HG03442 (cell line): ENCODE data around the gene CELF3.
"Not testable (repeated sequence)": the region's sequence is repeated elsewhere in the genome, so short reads cannot be mapped to it uniquely, and the experiment has no call there.

Source experiments
- ATAC-seq: cut with Tn5 transposase; IDR thresholded peaks from one replicate; pipeline ENCODE4 v1.9.1; 2021; ENCODE audit warnings: mild to moderate bottlenecking, moderate library complexity; ENCODE audit not compliant: unreplicated experiment

CELF3 gene

DNA sequence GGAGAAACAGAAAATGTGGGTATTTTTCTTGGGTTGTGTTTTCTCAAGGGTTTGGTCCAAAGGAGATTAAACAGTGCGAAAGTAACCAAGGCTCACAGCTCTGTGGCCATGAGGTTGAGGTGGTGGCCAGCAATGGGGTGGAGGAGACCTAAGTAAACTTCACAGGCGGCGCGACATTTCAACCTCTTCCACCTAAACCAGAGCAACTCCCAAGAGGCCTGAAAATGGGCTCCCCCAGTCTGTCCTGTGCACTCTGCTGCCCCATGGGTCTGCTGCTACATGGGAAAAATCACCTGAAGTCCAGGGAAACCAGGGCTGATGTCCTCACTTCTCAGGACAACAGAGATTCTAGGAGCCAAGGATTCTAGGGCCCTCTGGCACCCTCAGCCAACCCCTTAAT lies 12.4 kb downstream of the CELF3 start:
- no peak for ATAC-seq

DNA sequence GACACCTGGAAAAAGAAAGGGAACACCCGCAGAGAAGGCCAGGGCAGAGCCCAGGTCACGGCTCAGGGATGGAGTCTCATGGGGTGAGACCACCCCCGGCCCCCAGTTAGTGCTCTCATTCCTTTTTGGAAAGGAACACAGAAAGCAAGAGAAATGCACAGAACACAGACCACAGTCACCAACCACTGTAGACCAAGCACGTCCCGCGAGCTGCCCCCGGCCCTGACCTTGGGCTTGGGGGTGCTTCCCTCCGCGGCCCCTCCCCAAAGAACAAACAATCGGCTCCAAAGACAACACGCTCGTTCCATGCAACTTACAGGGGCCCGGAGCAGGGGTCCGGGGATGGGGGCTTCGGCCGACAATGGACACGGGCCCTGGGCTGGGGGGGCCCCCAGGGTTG lies 12.8 kb downstream of the CELF3 start:
- no peak for ATAC-seq

DNA sequence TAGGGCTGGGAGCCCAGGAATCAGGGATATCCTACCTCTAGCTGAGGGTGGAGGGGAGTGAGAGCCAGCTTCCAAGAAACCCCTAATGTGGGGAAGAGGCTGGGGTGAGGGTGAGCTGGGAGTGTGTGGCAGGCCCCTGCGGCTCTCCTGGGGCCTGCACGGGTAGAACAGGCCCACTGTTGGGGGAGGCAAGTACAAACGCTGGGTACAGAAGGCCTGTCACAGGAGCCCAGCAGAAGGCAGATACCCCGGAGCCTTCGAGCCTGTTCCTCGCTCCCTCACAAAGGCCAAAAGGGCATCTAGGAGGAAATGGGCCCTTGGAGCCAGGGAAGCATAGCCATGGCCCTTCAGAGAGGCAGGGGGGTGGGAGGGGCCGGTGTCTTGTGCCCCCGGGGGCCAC lies 13.7 kb downstream of the CELF3 start:
- no peak for ATAC-seq

DNA sequence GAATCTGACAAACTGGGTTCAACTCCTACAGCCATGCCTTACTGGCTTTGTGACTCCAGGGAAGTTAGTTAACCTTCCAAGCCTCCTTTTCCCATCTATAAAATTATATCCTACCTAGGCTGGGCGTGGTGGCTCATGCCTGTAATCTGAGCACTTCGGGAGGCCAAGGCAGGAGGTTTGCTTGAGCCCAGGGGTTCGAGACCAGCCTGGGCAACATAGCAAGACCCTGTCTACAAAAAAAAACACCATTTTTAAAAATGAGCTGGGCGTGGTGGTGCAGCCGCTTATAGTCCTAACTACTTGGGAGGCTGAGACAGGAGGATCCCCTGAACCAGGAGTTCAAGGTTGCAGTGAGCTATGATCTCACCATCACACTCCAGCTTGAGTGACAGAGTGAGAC lies 15.1 kb downstream of the CELF3 start:
- no peak for ATAC-seq

DNA sequence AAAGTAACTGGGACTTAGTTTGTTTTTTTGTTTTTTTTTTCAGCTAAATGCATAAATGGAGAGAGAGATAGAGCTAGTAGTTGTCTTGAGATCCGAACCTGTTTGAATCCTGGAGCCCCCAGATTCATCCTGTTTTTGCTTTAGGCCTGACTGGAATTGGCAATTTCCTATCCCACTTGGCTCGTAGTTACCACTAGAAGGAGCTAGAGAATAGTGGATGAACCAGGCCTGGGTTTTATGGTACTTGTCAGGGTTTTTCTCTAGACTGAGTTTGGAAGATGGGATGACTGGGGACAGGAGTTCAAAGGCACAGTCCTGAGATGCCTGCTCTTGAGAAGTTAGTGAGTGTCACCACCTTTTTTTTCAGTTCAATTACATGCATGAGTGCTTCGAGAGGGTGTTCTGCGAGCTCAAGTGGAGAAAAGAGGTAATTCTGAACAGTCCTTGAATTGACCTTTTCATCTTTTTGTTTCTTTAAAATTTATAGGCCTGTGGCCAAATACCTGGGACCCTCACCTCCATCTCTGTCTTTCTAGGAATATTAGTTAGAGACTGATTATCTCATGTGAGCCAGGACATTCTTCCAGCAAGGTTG lies 23.4 kb downstream of the CELF3 start:
- no peak for ATAC-seq

DNA sequence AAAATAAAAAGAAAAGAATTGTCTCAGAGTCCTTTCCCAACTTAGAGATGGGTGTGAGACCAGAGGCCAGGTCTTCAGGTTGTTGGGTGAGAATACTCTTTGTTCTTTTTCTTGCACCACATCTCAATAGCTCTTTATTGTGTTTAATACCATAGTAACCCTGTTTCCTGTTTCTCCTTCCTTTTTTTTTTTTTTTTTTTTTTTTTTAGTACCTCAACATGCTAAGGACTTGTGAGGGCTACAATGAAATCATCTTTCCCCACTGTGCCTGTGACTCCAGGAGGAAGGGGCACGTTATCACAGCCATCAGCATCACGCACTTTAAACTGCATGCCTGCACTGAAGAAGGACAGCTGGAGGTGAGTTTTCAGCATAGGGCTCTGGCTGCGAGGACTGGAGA lies 24.4 kb downstream of the CELF3 start:
- ATAC-seq, result no peak

DNA sequence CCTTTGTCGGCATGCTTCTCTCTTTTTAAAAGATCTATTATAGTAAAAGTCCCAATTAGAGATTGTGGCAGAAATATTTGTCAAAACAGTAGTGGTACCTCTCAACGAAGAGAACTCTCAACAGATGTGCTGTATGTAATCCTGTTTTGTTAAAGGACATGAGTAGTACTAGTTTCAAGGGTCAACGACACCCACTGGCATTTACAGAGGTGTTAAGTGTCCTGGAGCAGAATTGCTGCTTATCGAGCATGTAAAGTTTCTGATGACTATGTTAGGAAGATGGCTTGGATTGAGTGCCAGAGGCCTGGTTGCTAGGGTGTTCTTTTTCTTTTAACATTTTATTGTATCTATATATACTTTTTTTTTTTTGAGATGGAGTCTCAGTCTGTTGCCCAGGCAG lies 27.1 kb downstream of the CELF3 start:
- no peak for ATAC-seq

DNA sequence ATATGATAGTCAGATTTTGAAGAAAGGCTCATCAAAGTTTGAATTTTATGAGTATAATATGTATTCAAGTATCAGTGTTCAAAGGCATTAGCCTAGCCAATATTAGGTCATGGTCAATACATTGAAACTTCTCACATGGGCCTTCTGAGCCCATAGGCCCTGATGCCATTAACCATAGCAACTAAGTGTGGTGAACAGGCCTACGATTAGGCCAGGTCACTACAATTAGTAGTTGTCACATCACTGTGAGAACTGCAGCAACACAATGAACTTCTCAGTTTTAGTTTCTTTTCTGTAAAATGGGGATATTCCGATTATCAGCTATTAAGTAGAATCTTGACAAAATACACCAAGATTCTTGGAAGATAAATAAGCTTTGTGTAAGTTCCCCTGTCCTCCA lies 30.0 kb downstream of the CELF3 start:
- ATAC-seq, result no peak

DNA sequence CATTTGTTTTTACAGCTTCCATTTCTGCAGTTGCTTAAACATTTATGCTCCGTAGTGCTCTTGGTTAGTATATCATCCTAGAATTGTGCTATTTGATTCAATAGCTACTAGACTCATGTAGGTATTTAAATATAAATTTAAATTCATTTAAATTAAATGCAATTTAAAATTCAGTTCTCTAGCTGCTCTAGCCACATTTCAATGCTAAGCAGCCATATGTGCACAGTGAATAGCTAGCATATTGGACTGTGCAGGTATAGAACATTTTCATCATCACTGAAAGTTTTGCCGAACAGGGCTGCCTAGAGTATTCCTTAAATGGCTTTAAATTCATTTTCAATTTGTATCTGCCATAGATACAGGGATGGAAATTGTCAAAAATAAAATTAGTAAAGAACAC lies 32.5 kb downstream of the CELF3 start:
- ATAC-seq, result no peak

DNA sequence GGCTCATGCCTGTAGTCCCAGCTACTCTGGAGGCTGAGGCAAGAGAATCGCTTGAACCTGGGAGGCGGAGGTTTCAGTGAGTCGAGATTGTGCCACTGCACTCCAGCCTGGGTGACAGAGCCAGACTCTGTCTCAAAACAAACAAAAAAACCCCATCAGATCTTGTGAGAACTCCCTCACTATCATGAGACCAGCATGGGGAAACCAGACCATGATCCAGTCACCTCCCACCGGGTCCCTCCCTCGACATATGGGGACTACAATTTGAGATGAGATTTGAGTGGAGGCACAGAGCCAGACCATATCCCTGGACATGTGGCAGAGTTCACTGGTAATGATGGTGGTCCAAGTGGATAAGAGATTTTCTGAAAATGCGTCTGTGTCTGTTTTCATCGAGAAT lies 33.7 kb downstream of the CELF3 start:
- not testable (repeated sequence) for ATAC-seq

DNA sequence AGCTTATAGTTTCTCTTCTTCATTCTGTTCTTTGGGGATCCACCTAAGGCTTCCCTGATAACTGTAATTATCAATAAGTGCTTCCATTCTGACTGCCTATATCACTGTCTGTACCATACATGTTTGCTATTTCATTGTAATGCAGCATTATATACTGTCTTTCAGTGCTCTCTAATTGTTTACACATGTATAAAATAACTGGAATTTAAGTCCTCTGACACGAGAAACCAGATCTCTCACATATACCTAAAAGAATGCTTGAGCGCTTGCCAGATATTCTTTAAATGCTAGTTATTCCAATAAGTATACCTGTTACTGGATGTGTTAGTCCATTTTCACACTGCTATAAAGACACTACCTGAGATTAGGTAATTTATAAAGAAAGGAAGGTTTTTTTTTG lies 34.7 kb downstream of the CELF3 start:
- ATAC-seq, result no peak

DNA sequence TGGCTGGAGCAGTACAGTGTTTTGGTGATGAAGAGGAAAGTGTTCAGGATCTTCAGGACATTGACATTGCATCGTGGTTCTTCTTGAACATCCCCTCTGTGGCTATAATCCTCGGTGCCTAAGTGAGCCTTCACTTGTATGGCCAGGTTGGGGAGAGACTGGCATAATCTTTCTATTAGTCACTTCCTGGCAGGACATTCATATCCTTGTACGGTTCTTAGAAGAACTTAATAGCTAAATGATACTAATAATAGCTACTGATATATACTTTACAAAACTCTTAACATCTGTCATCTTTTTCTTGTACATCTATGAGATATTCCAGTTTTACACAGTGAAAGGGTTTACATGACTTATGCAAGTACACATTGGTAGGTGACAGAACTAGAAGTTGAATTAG lies 35.8 kb downstream of the CELF3 start:
- no peak for ATAC-seq

DNA sequence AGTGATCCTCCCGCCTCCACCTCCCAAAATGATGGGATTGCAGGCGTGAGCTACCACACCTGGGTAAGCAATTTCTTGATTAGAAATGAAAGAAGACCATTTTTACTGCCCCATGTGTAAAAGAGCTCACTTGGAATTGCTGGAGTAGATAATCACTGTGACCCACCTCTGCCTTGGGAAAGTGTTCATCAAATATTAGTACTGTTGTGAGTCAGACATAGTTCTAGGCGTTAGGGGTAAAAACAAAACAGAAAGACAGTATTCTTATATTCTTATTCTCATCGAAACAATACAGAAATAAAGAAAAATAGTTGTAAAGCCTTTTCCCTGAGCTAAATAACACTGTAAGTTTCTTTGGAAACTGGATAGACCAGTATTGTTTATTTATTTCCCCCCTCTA lies 36.2 kb downstream of the CELF3 start:
- ATAC-seq, result no peak

DNA sequence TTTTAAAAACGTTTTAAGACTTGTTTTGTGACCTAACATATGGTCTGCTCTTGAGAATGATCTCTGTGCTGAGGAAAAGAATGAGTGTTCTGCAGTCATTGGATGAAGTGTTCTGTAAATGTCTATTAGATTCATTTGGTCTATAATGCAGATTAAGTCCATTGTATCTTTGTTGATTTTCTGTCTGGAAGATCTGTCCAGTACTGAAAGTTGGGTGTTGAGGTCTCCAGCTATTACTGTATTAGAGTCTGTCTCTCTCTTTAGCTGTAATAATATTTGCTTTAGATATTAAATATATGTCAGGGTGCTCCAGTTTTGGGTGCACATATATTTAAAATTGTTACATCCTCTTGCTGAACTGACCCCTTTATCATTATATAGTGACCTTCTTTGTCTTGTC lies 43.2 kb downstream of the CELF3 start:
- ATAC-seq, result no peak

DNA sequence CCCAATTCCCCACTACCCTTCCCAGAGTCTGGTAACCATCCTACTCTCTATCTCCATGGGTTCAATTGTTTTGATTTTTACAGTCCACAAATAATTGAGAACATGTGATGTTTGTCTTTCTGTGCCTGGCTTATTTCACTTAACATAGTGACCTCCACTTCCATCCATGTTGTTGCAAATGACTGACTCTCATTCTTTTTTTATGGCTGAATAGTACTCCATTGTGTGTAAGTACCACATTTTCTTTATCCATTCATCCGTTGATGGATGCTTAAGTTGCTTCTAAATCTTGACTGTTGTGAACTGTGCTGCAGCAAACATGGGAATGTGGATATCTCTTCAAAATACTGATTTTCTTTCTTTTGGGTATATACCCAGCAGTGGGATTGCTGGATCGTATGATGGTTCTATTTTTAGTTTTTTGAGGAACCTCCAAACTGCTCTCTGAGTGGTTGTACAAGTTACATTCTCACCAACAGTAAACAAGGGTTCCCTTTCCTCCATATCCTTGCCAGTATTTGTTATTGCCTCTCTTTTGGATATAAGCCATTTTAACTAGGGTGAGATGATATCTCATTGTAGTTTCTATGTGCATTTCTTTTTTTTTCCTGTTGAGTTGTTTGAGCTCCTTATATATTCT lies 46.4 kb downstream of the CELF3 start:
- ATAC-seq, result not testable (repeated sequence)

DNA sequence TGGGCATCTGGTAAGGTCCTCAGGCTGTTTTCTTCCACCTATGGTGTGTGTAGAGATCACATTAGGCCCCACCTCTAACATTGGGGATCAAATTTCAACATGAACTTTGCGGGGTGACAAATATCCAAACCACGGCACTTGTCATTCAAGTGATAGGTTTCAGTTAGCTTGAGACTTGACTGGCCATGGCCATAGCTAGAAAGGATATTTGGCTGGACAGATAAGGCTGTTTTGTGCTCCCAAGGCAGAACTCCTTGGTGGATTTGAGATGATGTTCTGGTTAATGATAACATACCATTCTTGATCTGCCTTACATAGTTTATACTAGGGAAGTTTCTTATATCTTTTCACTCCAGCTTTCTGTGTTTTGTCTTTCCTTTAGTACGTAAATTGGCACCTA lies 48.5 kb downstream of the CELF3 start:
- ATAC-seq, result no peak

DNA sequence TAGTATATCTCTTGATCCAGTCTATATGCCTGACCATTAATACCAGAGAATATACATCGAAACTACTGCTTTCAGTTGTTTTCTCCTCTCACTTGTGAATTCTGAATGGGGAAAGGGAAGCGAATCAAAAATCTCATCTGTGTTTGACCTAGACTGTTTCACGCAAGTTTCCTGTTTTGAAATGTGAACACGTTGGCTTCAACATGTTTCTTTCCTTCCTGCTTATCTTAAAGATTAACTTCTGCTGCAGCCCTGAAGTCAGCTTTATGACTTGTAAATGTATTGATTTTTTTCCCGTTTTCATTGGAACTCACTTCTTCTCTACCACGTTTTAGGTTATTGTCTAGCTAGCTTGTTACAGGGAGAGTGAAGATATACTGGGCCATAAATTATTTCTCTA lies 54.9 kb downstream of the CELF3 start:
- ATAC-seq, result no peak

DNA sequence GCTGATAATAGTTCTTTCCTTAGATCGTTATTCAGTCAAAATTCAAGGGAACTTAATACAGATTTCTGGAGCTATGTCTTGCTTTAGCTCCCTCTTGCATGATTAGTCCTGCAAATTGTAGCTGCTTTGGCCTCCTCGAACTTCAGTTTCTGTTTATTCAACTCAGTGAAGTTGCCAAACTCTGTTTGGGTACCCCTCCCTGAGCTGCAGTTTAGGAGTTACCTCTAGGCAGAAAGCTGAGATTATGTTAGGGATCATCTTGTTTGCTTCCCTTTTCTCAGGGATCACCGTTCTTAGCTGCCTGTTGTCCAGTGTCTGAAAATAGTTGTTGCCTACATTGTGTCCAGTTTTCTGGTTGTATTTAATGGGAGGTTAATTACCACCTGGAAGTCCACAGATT lies 61.2 kb downstream of the CELF3 start:
- ATAC-seq, result no peak

DNA sequence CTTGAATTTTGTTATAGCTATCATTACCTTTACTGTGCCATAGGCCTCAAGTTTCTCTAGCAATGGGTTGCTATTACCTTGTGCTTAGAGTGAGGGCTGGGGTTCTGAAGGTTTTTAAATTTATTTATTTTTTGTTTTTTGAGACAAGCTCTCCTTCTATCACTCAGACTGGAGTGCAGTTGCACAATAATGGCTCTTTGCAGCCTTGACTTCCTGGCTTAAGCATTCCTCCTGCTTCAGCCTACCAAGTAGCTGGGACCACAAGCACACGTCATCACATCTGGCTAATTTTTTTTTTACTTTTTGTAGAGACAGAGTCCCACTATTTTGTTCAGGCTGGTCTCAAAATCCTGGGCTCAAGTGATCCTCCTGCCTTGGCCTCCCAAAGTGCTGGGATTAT lies 63.2 kb downstream of the CELF3 start:
- ATAC-seq, result no peak
